Prostate gland (tissue), 2 donors: Measurements from ENCODE around the gene RSPH9.

Experiments
- CTCF ChIP-seq, 4 experiments: fragments of 200-600 bp in 2 of 4; fragments of 450-650 bp in 2 of 4; sonication (generic) in 2 of 4; IDR thresholded peaks; 1 replicate in 3 of 4; 2 replicates in 1 of 4; pipeline ENCODE4 v1.5.1; 2016 to 2019; ENCODE audit warnings: antibody characterized with exemption in 4 of 4, mild to moderate bottlenecking in 2 of 4, moderate library complexity in 2 of 4
- POLR2AphosphoS5 ChIP-seq: sonication (generic); formaldehyde crosslinking; IDR thresholded peaks from one replicate; pipeline ENCODE4 v1.6.1; 2017; ENCODE audit warnings: antibody characterized with exemption

GRCh38 chr6:43716099-43716498, 71.3 kb downstream of the RSPH9 start:
- no peak for TF ChIP-seq CTCF (IDR thresholded peaks at IDR 0.05)
- TF ChIP-seq POLR2AphosphoS5: no peak
